Gastroesophageal sphincter (tissue), 2 donors: Measurements from ENCODE around the gene CINP.

ENCODE experiments used
- EP300 ChIP-seq: sonication (generic); formaldehyde crosslinking; IDR thresholded peaks from one replicate; pipeline ENCODE4 v1.6.1; 2017; ENCODE audit warnings: antibody characterized with exemption, mild to moderate bottlenecking
- POLR2A ChIP-seq, 2 donors: fragments of 450-650 bp; IDR thresholded peaks; one replicate each; pipeline ENCODE4 v1.6.1; 2017; ENCODE audit warnings: antibody characterized with exemption in 2 of 2, mild to moderate bottlenecking in 2 of 2, moderate library complexity in 1 of 2

DNA sequence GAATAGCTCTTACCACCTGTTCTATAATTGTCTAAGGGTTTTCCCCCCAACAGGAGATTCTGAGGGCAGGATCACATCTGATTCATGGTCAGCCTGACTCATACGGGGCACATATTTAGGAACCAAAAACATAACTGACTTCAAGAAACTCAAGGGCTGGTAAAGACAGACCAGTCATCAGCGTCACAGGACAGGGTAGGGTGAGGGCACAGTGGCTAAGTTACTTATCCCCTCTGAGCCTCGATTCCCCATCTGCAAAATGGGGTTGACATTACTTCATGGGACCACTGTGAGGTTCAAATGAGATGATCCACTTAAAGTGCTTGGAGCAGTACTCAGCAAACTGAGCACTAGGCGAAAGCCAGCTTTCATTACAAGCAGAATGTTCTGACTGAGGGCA, 606 bp downstream of the CINP start:
- TF ChIP-seq POLR2A (IDR thresholded peaks at IDR 0.05) (no peak), EP300 (no peak)
